Stimulated activated CD8-positive, alpha-beta memory T cell treated with anti-CD3 and anti-CD28 coated beads, Interleukin-12 subunit alpha, Interleukin-12 subunit beta, amount 100 ng/mL, for 24 hours (primary cell): ENCODE measurements around the gene OTOF.

Experiments used
- DNase-seq: peaks from one replicate; pipeline ENCODE4 v3.0.0-alpha.2; 2020; ENCODE audit errors: extremely low read depth

The OTOF gene

DNA sequence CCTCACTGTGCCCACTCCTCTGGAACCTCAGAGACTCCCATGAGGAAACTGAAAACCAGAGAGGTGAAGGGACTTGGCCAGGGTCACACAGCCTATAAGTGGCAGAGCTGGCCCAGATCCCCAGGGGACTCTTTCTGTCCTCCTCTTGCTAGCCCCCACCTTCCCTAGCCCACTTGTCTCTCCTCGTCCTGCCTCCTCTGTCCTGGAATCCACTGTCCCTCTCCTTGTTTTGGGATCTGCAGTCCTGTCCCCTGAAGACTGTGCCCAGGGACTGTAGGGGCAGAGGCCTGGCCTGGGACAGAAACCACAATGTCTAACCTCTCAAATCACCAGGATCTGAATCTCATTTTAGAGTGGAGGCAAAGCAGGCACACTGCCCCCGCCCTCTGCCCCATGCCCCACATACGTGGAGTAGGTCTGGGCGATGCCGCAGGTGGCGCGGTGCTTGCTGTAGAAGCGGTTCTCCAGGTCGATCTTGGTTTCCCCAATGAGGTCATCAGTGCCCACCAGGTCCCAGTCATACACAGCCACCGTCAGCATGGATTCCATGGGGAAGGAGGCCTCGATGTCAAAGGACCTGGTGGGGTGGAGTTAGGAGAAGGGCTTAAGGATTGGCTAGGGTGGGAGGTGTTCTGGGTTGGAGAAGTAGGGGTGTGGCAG, 12.5 kb downstream of the OTOF start:
- no peak for DNase-seq

DNA sequence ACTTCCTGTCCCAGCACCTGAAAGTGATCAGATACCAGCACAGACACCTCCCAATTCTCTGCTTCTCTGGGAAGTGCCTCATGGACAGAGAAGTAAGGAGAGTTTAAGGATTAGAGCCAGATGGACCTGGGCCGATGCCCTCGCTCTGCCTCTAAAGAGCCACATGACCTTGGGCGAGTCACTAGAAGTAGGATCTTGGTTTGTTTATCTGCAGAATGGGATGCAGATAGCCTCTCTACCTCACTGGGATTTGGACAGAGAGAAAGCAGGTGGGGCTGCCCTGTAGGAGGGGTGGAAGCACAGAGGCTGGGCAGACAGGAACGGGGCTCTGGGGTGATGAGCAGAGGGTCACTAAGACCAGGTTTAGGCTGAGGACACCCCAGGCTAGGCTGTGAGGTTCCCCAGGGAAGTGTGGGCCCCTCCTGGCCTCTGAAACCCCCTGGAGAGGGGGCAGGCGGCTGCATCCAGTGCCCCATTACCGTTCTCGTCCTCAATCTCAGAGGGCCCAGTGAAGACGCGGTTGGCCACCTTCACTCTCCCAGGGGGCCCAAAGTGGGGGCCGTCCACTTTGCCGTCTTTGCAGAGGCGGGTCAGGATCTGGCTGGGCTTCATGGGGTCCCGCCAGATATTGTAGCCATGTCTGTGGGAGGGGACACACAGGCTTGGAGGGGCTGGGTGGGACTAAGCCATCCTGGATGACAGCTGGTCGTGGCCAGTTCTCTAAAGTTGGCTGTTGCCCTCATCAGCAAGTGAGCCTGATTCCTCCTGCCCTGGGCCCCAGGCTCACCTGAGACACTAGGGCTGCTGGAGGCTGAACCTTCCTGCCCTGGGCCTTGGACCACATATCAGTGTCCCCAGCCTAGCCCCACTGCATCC, 13.3 kb downstream of the OTOF start:
- no peak for DNase-seq

DNA sequence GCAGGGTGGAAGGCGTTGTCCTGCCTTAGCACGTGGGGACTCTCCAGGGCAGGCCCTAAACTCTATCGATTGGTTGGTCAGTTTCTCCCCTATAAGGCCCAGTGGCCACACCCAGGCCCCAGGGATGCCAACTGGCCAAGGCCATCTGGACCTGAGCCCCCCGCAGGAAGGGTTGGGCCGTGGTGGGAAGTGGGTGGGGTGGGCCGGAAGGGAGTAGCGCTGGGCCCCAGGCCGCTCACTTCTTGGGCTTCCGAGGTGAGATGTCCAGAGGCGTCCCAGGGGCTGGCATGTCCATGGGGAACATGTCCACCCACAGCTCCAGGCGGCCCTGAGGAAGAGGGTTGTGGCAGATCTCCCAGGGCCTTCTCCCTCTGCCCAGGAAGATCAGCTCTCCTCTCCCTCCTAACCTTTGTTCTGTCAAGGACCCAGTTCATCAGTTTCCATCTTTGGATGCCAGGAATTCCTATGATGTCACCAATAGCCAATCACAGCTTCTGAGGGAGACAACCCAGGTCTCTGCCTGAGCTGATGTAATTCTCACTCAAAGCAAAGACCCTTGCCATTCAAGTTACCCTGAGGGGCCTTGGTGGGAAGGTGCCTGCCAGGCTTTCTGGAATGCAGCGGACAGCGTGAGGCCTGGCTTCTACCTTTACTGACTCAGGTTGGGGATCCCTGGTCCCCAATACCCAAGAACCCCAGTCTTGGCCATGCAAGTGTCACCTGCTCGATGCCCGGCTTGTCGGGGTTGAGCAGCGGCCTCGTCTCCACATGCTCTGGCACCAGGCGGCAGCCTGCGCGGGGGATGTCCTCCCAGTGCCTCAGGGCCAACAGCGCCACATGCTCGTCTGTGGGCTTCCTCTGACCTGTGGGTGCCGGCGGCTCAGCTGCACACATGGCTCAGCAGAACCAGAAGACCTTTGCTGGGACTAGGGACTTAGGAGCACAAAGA, 14.4 kb downstream of the OTOF start:
- DNase-seq, result no peak

DNA sequence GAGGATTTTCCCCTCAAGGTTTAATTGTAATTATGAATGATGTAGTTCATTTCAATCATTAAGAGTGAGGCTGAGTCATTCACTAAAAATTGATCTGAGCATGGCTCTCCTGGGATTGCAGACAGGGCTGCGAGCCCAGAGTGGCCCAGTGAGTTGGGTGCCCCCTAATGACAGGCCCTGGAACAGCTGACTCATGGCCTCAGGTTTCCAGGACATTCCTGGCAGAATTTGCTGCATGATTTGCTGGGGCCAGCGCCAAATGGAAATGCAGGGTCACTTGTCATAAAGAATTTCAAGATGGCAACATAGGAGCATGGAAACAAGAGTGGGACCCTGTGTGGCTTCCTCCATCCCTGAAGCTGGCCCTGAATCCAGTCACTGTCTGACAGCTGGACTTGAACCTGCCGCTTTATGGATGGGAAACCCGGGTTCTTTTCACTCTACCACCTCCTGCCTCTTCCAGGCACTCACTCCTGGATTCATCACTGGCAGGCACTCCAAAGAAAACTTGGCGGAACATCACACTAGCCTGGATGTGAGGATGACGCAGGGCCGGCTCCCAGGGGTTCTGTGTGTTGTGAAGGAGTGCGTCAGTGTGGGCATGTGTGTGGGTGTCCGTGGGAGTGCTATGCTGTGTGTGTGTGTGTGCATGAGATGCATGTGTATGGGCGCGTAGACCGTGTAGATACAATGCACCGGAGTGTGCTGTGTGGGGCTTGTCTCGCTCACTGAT, 15.2 kb downstream of the OTOF start:
- no peak for DNase-seq

DNA sequence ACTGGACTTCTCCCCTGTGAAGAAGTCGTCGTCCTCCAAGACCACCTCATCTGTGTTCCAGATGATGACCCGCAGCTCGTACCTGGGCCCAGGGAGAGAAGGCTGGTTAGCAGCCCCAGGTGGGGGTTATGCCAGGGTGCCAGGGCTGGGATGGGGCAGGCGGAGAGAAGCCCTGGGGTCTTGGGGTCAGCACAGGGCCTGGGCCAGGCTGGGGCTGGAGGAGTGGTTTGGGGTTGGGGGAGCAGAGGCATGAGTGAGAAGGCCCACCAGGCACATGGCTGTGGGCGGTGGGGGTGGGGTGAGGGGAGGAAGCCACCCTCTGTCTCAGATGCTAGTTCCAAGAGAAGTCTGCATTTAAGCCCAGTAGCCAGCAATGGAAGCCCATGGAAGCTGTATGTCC, 15.8 kb downstream of the OTOF start:
- no peak for DNase-seq

DNA sequence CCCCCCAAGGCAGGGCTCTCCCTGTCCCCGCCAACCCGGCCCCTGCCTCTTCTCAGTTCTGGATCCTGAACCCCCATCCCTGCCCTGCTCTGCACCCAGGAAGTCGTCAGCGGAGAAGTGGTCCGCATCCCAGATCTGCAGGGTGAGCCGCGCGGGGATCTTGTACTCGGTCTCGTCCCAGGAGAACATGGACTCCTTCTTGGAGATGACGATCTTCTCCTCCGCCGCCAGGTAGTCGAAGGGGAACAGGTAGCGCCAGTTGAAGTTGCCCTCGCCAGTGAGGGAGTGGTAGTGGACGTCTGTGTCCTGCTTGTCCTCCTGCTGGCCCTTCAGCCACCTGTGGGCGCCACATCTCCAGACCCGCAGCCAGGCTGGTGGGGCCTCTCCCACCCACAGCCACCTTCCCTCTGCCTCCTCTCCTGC, 16.3 kb downstream of the OTOF start:
- DNase-seq, result no peak

DNA sequence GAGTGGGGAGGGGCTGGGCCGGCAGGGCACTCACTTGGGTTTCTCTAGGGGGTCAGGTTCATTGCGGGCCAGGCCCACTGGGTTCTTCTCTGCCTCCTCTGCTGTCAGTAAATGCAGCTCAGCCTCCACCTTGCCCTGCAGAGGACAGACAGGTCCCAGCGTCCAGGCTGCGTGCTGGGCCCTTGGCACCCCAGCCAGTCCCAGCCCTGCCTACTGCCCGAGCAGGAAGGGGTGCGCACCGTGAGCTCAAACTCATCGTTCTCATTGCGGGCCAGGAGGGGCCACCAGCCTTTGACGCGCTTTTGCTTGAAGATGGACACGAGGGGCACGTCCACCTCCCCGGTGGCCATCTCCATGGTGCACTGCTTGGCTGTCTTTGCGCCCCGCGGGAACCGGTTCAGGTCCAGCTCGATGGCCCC, 17.3 kb downstream of the OTOF start:
- no peak for DNase-seq

DNA sequence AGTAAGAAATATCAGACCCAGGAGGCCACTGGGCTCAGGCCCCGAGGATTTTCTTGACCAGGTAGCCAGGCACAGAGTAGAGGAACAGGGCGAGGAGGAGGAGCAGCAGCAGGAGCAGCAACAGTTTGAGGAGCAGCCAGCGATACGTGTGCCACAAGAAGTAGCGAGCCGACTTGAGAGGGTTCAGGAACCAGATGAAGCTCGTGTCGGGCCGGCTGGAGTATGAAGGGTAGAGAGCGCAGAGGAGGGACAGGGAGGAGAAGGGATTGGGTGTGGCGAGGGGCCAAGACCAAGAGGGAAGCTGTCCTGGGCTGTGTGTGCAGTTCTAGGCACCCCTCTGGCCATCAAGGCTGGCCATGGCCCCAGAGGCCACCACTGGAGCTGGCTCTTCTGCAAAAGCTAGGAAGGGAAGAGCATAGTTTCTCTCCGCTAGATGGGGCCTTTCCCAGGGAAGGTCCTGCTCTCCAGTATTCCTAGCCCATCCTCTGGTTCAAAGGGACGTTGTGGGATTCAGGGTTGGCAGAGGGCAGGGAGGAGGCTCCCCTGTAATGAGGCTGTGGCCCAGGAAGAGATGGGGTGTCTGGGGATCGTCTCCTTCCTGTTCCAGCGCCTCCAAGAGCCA, 17.8 kb downstream of the OTOF start:
- DNase-seq, result no peak

DNA sequence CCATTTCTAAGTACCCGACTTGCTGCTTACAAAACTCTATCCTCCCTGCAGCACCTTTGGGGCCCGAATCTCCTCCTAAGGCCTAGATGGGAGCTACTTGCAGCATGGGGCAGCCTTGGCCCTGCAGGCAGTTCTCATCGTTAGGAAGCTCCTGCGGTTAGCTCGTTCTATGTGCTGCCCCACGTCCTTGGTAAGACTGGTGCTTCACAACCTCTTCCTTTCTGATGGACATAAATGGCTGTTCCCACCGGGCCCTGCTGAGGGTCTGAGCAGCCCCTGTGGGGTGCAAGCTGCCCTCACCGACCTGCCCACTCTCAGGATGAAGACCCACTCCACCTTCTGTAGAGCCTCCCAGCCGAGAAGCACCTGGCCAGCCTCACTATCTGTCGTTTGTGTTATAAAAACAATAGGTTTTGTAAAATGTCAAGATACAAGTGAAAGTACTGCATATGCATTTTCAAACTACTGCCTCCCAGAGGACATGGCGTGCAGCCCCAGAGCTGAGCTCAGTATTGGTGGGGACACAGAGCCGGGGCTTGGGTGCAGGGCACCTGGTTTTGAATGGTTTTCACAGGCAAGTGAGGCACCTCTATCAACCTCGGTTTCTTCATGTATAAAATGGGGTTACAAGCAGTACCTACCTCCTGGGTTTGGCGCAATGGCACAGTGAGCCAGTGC, 19.4 kb downstream of the OTOF start:
- DNase-seq, result no peak

DNA sequence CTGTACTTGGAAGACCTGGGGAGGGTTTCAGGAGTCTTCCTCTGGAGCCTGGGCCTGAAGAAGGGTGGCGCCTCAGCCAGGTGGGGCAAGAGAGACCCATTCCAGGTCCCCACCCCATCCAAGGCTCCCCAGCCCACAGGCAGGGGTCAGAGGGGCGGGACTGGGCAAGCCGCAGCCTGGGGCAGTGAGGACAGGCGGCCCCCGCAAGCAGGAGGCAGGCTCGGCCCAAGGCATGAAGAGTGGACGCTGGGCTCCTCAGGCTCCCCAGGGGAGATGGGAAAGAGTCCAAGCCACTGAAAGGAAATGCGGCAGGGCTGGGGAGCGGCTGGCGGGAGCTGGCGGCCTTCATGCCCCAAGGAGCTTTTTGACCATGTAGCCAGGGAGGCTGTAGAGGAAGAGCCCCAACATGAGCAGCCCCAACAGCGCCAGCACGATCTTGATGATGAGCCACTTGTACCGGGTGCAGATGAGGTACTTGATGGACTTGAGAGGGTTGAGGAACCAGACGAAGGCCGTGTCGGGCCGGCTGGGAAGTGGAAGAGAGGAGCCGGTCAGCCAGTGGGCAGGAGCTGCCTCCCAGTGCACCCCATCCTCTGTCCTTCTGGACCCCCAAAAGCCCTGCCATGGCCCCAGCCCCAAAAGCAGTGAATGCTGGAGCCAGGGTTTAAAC, 20.1 kb downstream of the OTOF start:
- no peak for DNase-seq

DNA sequence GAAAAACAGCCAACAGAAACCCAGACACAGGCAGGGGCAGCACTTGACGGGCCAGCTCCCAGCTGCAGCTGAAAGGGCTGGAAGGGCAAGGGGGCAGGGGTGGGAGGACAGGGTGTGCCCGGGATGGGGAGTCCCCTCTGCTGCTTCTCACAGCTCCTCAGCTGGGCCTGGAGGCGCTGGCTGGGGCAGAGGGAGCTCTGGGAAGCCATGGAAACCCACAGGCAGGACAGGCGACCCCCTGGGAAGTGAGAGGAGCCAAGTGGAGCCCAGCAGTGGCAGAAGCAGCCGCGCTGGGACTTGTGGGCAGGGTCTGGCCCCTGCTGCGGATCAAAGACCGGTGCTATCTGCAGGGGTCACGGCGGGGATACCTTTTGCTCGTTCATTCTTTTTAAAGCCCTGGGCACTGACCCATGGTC, 20.7 kb downstream of the OTOF start:
- DNase-seq, result no peak

DNA sequence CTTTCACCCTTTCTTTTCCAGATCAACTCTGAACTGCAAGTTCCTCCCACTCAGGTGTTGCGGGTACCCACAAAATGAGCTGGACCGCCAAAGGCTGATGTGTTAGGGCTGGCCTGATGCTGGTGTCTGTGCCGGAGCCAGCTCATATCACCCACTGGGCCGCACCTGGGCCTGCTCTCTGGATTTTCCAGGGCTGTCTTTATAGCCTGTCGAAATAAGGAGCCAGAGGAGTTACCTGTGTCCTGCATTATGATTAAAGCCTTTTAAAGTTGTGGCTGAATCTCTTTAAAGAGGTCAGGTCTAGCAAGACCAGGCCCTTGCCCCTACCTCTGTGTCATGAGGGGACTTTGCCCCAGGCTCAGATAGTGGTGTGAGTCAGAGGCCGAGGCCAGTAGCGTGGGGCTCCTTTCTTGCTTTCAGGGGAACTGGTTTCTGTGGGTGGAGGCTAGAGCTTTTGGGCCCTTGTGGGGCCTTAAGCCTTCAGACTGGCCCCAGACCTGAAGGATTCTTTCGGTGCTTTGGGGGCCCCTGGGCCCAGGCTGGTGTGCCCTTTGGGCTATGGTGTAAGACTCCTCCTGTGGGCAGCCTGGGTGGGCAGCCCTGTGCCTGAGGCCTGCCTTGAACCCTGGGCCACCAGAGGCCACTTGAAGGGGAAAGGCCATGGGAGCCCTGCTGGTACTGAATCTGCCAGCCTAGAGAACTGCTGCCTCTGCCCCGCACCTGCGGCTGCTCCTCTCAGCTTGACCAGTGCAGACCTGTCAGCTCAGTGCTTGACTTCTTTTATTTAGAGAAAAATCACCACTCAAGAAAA, 21.3 kb downstream of the OTOF start:
- DNase-seq, result no peak

DNA sequence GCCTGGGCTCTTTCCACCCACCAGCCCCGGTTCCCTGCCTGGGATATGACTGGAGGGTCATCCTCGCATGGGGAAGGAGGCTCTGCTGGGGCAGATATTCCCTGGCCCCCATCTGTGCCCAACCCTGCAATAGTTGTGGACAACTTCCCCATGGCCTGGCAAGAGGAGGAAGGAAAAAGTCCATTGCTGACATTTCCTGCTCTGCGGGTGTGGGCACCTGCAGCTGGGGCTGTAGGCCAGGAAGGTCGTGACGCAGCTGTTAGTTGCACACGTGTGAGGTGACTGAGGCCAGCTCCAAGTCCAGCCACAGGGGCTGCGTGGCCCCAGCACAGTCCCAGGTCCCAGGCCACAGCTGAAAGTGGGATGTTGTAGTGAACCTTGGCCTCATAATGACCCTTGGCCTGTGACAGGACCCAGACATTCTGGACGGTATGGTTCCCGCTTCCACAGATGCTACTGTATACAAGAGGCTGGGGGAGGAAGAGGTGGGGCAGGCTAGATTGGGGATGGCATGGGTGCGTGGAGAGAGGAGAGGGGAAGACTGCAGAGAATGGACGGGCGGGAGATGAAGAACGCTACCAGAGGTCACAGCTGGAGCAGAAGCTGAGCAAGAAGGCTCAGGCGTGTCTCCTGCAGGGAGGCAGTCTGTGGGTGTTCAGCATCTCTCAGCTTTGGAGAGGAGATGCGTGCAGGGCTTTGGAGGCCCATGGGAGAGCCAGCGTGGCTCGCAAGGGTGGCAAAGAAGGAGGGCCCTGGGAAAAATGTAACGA, 22.1 kb downstream of the OTOF start:
- no peak for DNase-seq

DNA sequence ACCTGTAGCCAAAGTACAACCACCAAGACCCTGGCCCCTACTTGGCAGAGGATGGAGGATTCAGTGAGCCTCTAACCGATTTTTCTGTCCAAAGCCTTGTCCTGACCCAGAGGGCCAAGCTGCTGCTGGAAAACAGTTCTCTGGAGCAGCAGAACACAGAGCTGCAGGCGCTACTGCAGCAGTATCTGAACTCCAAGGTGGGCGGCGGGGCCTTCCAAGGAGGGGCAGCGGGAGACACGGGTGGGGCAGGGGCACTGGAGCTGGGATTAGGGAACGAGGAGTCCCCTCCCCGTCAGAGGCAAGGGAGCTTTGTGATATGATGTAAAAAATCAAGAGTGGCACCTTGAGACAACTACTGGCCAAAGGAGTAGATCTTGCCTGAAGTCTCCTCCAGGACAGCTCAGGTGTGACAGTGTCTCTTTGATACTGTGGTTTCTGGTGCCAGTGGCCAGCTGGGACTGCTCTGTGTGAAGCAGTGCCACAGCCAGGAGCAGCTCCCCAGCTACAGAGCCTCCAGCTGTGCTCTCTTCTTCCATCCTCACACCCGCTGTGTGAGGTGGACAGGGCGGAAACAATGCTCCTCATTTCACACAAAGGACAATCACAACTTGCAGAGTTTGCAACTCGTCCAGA, 22.8 kb downstream of the OTOF start:
- DNase-seq, result no peak

DNA sequence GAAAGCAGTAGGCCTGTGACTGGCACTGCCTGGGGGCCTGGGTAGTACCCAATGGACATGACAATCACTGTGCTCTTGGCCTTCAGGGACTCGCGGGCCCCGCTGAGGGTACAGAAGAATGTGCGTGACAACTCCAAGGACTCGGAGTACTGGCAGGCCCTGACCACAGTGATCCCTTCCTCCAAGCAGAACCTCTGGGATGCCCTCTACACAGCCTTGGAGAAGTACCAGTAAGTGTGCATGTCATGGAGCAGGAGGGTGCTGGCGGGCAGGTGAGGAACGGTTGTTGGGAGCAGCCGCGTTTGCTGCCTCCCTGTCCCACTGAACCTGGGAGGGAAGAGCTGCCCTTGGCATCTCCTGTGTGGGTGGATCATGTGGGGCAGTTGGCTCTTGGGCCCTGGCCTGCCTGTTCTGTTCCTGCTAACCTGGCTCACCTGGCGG, 23.3 kb downstream of the OTOF start:
- no peak for DNase-seq

DNA sequence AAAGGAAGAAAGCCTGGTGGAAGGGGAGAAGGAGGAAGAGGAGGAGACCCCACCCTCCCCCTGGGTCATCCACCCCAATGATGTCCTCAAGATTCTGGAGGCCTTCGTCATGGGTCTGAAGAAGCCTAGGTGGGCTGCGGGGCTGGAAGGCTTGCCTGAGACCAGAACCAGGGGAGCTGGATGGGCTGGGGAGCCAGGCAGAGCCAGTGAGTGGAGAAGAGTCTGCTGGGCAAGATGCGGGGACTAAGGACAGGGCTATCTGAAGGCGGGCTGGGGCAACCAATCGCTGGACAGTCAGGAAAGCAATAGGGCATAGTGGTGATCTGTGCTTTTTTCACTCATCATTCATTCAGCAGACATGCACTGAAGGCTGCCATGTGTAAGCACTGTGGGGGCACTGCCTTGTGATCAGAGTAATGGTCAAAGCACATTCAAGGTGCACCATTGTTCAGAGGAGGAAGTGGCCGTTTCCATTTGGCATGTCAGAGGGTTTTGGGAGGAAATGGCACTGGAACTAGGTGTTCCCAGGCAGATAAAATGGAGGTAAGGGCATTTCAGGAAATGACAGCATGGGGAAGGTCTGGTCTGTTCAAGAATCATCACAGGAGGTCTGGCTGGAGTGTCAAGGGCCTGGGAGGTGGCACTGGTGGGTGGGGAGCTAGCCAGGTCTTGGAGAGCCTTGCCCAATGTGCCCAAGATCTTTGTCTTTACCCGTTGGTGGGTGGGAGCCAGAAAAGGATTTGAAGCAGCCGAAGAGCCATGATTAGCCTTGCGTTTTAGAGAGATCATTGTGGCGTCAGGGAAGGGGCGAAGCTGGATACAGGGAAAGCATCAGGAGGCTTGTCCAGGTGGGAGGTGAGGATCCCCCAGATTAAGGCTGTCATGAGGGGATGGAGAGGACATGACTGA, 24.2 kb downstream of the OTOF start:
- no peak for DNase-seq

DNA sequence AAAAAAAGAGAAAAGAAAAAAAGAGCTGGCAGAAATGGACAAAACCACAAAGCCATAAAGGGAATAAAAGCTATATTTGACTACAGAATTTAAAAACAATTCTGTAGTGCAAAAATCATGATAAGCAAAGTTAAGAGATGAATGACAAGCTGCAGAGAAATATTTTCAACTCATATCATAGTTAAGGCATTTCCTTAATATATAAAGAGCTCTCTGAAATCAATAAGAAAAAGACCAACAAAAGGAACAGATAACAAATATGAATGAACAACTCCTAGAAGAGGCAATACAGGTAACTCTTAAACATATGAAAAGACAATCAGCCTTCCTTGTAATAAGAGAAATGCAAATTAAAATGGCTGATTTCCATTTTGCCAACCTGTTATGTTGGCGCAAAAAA, 26.2 kb downstream of the OTOF start:
- DNase-seq, result no peak
